HG02623 (cell line): ENCODE results near the gene FCHSD2.
A peak's percentile ranks its signal among the peaks of the same experiment; 100 is the strongest.

ENCODE experiments used
- ATAC-seq: cut with Tn5 transposase; IDR thresholded peaks from one replicate; pipeline ENCODE4 v1.9.1; 2021; ENCODE audit warnings: moderate library complexity; ENCODE audit not compliant: unreplicated experiment

The FCHSD2 gene

DNA sequence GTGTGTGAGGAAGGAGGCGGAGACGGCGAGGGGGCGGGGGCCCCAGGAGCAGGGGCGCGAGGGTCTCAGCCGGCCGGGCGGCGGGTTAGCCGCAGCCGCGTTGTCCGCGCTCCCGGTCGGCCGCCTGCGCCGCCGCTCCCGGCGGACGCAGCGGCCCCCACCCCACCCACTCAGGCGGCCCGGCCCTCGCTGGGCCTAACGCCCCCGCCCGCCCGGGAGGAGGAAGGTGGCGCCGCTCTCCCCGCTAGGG is at the start of gene FCHSD2:
Gene FCHSD2, minus strand, starts transcription at position 191 of the 250 bp plus-strand sequence. CDS start 441 bp downstream, outside the sequence.
- ATAC-seq, result no peak

DNA sequence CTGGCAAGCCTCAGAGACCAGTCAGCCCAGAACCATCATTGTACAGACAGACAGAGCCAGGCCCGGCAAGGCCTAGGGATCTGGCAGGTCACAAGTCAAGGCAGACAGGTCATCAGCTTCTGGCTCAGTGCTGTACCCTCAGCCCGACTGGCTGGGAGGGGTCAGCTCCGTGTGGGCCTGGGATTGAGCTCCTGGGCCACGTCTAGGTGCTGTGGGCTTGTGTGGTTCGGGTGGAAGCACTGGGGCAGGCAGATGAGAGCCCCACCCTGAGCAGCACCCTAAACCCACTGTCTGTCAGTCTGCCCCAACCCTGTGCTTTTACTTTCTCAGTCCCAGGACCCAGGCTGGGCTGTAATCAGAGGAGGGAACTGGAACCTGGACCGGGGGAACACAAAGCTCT is 49.0 kb upstream of the FCHSD2 start:
- ATAC-seq, result no peak

DNA sequence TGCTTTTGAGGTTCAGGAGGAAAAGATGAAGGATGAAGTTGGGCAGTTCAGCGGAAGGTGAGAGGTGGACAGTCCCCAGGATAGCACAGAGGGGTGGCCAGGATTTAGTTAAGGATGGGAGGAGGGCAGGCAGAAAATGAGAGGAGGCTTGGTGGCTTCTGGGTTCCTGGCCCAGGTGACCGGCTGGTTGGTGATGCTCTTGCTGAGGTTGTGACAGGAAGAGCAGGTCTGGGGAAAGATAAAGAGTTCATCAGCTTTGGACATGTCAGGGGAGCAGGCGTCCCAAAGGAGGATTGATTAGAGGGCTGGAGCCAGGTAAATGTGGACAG is 48.4 kb upstream of the FCHSD2 start:
- ATAC-seq, result no peak

DNA sequence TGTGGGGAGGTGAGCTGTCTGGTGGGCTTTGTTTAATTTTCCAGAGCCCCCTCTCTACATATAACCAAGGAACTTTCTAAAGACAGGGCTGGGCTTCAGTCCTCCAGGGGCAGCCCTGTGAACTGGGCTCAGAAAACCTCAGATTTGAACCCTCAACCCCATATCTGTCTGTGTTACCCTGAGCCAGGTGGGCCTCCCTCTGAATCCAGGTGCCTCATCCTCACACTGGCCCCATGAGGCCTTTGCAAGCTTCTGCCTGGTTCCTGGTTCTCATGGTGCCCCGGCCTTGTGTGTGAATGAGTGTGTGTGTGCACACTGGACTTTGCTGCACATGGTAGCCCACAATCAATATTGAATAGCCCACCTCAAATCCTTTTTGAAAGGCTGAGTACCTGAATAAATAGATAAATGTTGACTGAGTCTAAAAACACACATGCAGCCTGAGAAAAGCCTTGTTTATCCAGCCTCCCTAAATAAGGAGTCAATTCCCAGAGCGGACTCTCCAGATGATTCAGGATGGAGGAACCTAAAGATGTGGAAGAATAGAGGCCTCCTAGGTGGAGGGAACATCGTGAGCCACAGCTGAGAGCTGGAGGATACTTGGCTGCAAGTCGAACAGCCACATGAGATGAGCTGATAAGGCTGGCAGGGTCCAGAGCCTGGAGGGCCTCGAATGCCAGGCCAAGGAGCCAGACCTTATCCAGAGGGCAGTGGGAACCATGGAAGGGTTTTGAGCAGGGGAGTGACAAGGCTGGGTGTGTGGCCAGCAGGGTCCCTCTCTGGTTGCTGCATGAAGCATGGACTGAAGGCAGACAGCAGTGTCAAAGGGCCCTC is 47.8 kb upstream of the FCHSD2 start:
- ATAC-seq, result no peak

DNA sequence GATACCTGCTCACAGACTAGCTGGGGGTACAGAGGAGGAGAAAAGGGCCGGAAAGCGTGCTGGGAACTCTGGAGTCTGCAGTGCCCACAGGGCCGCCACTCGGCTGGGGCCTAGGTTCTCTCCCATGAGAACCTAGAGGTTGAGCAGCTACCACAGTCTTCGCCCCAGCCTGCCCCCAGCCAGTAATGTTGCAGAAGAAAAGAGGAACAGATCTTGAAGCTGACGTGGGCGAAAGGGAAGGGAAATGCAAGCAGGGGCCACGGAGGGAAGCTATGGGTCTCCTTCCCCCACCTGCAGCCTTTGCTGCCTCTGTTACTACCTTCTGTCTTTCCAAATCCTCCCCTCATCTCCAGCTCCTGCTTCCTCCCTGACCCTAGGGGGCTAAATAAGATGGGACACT is 47.2 kb upstream of the FCHSD2 start:
- no peak for ATAC-seq

DNA sequence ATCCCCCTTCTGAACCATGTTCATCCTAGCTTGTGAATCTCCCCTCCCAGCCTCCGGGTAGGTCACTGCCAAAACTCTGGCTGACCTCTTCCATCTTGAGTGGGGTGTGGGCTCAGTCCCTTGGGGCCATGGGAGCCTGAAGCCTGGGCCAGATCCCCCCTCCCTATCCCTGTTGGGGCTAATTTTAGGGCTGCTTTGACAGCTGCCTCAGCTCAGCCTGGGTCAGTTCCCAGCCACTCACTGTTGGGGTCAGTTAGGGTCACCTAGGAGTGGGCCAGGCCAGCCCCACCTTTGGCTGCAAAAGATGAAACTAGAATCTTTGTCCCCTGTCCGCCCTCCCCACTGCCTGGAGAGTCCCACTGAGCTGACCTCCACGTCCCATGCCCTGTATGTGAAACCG is 46.2 kb upstream of the FCHSD2 start:
- no peak for ATAC-seq

DNA sequence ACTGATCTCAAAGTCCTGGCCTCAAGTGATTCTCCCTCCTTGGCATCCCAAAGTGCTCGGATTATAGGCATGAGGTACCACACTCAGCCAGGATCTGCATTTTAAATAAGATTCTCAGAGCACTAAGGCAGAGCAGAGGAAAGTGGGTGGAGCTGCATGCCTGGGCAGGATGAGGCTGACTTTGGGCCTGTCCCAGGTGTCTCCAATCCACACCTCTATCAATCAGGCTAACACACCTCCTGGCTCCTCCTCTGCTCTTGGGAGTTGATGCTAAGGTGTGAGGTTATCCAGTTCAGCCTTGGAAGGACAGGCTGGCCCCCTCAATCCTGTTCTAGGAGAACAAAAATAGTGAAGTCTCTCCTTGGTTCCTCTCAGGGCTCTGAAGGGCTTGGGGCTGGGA is 45.7 kb upstream of the FCHSD2 start:
- ATAC-seq, result no peak

DNA sequence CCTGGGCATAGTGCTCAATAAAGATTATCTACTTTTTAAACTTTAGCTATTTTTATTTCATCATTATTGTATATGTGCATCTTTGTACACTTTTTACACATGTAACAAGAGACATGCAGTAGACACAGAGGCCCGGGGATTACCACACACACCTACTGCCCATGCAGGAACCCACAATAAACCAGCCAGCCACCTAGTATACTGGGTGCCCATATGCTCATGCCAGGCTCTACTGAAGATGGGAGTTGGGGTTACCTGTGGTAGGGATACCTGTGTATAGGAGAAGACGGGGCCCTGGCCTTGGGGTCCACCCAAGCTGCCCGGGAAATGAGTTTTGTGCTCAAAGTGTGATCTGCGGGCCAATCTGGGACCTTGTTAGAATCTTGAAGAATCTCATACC is 44.8 kb upstream of the FCHSD2 start:
- ATAC-seq, result no peak

DNA sequence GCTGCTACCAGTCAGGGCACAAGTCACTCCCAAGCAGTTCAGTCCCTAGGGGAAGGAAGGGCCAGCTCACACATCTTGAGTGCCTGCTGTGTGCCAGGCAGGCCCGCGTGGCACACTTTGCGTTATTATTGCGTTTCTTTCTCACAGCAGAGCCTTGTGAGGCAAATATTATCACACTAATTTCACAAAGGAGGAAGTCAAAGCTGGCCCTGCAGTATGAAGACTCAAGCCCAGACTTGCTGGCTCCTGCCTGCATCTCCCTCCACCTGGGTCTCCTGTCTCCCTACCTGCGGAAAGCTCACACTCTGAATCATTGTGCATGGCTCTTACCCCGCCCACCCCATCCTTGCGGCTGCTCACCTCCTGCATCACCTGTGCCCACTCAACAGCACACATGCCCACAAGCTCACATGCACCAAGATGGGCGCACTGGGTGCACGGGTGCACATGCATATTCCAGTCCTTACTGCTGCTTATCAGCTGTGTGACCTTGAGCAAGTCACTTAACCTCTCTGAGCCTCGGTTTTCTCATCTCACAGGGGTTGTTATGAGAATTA is 44.3 kb upstream of the FCHSD2 start:
- no peak for ATAC-seq

DNA sequence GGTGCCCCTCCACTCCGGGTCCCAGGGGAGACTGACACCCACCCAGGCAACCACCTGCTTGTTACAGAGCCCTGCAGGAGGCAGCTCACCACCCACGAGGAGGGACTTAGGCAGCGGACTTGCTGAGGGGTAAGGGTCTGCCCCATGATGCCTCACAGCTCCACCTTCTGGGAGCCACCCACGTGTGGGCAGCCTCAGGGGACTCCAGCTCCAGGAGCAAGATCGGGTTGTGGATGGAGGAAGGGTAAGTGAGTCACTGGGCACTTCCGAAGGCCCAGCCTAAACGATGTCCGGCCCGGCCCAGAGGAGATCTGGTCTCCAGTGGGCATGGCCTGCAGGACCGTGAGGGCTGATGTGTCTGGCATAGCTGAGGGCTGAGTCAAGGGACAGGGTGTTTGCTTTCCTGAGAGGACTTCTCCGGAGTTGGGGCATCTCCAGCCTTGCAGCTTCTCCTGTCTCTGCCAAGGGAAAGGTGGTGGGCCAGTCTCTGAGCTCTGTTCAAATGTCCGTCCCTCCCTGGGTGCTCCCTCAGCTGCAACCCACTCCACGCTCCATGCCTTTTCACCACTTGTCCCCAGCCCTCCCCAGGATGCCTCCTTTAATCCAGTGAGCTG is 43.7 kb upstream of the FCHSD2 start:
- no peak for ATAC-seq

DNA sequence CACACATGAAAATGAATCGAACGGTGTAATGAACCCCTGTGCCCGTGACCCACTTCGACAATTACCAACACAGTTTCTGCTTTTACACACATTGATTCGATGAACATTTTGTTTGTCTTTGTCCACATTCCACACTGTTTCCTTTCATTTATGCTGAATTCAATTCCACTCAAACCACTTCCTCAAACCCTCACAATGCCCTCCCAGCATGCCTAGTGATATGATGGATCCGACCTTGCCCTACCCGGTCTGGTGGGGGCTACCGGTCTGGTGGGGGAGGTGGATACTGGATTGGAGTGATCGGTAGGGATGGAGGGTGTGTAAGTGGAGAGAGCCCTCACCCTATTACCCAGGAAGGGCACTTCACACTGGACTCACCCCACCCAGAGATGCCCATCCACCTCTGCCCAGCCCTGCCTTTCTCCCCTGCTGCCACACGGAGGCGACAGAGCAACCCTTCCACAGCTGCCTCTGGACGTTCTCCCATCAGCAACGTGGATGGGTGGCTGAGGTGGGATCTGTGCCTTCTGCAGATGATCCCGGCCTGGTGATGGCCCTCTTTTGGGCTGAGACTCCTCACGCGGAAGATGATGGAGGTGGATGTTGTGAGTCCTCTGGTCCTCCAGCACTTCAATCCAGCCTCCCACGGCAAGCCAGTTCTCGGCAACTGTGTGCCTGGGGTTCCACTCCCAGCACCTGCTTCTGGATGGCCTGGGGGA is 43.0 kb upstream of the FCHSD2 start:
- no peak for ATAC-seq

DNA sequence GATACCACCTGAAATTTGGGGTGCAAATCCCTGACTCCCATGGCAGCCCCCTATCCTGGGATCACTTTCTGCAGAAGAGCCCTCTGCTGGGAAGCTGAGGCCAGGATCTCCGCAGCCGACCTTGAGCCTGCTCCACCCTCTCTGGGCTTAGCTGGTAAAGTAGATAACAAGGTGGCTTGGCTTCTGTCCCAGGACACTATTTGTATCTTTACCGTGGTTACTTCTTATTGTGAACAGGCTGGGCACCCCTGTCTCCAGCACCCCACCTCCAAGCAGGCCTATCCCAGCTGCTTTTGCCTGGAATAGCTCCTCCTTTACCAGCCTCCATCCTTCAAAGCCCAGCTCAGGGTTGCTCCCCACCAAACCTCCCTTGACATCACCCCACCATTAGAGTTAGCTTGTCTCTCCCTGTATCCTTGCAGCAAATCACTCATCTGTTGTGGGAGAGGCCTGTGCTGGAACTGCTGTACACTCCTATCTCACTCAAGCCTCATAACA is 40.8 kb upstream of the FCHSD2 start:
- ATAC-seq, result no peak

DNA sequence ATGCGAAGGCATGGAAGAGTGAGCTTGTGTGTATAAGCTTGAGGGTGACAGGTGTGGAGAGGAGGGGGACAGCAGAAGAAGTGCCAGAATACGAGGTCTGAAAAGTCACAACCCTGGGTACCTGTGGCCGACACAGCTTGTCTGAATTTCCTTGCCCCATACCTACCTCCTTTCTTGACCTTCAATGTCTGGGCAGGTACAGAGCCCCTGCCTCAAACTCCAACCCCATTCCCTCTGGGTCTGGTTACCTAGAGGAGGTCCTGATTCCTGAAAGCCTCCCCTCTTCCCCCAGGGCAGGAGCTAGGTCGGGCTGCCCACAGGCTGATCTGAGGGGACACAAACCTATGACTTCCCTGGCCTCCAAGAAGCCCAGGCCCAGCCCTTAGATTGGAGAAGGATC is 36.6 kb upstream of the FCHSD2 start:
- no peak for ATAC-seq

DNA sequence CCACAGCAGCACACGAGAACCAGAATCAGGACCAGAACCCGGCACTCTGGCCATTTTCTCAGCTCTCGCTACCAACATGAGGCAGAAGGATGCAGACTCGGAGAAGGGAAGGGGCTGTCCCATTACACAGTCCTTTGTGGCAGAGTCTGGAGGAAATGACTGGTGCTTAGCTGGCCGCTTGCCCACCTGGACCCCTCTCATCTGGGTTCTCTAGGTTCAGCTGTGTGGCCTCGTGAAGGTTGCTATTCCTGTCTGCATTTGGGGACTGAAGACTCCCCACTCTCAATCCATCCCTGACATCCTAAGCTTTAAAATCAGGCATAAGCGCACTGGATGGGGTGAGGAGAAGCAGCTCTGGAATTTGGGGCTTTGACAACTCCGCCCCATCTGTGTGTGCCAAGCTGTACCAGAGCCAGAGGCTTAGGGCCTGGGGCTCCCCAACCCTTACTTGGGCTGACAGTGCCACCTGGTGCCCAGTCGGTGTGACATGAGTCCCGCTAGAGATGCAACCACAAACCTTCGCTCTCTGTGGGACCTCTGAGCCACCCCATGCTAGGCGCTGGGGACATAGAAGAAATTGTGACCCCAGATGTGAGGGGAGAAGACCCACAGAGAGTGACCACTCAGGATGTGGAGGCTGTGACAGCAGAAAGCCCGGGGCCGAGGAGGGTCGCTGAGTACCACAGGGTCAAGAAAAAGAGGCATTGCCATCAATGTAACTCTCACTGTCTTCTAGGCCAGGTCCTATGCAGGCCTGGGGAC is 35.8 kb upstream of the FCHSD2 start:
- peak; percentile 81 for ATAC-seq

DNA sequence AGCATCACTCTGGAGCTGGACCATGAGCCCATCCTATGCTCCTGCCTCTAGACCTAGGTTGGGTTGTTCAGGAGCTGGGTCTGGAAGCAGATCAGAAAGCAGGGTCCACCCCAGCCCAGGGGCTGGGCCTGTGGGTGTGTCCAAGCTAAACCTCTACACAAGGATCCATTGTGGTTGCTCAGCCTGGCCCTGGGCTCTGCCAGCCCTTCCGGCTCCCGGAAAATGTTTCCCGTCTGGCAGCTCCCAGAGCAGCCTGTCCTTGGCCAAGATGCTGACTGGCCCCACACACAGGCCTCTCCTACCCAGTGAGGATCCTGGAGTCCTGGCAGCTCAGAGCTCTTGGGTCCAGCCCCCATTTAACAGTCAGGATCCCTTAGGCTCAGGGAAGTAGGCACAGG is 35.3 kb upstream of the FCHSD2 start:
- ATAC-seq, result no peak

DNA sequence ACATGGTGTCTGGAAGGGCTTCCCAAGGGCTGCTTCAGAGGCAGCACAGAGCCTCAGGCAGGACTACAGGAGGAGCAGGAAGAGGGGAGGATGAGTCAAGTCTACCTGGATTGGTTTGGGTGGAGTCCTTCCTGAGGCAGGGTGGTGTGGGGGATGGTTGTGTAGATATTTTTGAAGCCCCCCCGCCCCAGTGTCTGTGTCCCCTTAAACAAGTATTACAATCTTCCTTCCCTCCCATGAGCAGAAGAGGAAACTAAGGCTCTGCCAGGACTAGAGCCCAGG is 34.7 kb upstream of the FCHSD2 start:
- no peak for ATAC-seq

DNA sequence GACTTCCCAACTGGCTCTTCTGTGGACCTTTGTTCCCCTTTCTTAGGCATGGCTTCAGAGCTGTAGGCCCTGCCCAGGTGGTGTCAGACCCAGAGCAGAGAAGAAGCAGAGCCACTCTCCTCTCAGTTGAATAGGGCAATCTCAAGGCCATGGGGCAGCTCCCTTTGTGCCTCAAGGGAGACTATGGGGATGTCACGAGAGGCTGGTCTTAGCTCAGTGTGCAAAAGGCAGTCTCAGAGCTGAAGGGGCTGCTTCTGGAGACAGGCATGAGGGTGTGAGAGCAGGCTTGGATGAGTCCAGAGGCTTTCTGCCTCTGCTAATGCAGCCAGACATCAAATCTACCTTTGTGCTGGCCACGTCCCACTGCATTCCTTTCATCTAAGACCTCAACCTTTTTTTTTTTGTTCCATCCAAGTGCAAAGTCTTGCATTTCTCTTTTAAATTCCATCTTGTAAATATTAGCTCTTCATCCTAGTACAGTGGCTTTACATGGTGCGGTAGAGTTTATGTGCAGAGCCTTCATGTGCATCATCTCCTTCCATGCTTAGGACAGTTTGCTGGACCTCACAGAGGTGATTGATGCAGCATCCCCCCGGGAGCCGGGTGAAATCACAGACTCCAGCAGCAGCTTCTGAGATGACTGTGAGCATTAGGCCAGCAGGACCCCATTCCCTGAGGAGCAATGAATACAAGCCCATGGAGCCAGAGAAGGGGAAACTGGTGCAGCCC is 34.2 kb upstream of the FCHSD2 start:
- ATAC-seq, result no peak

DNA sequence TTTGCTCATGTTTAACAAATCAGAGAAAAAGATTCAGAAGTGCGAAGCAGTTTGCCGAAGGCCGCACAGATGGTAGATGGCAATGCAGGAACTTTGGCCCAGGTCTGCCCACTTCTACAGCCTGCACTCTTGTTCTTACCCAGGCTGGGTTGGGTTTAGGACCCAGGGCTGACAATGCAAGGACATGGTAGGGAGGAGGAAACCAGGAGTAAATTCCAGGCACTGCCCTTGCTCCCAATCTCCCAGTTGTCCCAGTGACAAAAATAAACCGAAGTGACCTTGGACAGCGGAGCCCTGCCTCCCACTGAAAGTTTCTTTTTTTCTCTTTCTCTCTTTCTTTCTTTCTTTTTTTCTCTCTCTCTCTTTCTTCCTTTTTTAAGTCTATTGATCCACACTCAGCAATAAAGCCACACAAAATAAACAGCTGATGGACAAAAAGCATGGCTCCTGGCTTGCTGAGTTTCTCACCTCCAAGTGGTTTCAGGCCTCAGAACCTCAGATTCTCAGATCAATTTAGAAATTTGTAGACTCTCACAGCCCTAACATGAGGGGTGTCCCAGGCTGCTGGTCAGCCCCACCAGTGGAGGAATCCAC is 33.5 kb upstream of the FCHSD2 start:
- ATAC-seq, result no peak

DNA sequence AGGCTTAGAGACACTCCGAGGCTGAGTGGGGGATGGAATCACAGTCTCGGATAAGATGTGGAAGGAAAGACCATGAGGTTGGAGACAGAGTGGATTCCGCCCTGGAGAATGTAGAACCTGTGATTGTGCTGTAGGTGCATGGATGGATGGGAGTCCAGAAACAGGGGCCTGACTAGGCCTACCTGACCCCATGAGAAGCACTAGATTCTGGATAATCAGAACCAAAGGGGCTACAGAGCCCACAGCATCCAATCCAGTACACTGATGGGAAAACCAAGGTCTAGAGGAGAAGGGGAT is 32.3 kb upstream of the FCHSD2 start:
- ATAC-seq, result no peak

DNA sequence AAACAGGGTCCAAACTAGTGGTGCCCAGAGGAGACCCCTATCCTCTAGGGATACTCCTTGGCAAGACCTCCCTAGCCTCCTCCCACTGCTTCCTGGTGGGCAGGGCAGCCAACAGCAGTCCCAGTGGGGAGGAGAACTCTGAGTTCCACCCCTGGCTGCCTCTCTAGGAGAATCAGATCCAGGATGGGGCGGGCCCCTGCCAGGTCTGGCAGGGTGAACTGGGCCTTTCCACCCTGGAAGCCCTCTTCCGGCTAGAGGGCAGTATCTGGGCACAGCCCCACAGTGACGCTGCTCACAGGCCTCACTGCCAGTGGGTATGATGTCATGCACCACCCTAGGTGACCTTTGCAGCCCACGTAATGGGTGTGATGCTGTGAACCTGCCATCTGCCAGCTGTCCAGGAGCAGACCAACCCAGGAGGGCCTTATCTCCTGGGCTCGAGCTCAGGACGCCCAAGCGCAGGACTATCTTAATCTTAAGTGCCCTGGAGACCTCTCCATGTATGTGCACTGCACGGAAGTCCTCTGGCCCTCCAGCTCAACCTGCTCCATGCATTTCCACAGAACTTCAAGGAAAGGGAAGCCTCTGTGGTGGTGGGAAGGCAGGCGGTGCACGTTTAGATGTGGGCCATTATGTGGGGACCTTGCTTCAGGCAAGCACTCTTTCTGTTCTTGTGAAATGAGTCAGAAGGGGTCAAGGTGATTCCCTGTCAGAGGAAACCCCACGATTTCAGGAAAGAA is 31.8 kb upstream of the FCHSD2 start:
- ATAC-seq, result no peak
